Colonic mucosa (tissue), 4 donors: ENCODE measurements around the gene NRBF2. TPM values are rescaled to one million over a fixed set of nuclear protein-coding genes. Genes with fewer than 3 reads are reported as not detected.
A peak's percentile ranks its signal among the peaks of the same experiment; 100 is the strongest.

Source experiments
- DNase-seq: peaks from one replicate; pipeline ENCODE4 v3.0.0-alpha.2; 2020
- H3K27ac ChIP-seq: fragments of 200-600 bp; one replicate; pipeline ENCODE4 v1.8.0; 2021
- H3K27me3 ChIP-seq: fragments of 200-600 bp; one replicate; pipeline ENCODE4 v1.8.0; 2021
- H3K36me3 ChIP-seq: fragments of 200-600 bp; one replicate; pipeline ENCODE4 v1.8.0; 2021
- H3K4me1 ChIP-seq: fragments of 200-600 bp; one replicate; pipeline ENCODE4 v1.8.0; 2021; ENCODE audit warnings: mild to moderate bottlenecking
- H3K4me3 ChIP-seq: fragments of 200-600 bp; one replicate; pipeline ENCODE4 v1.8.0; 2021
- H3K9ac ChIP-seq, 2 donors: one replicate each; pipeline ENCODE4 v1.7.0; 2013; ENCODE audit warnings: control low read depth in 2 of 2, low read depth in 2 of 2, low read length in 2 of 2
- H3K9me3 ChIP-seq: fragments of 200-600 bp; one replicate; pipeline ENCODE4 v1.8.0; 2021
- CTCF ChIP-seq: fragments of 200-600 bp; IDR thresholded peaks from one replicate; pipeline ENCODE4 v1.8.0; 2022; ENCODE audit warnings: antibody characterized with exemption, mild to moderate bottlenecking
- intact Hi-C: fragments of 100-400 bp; cut with DNase I; formaldehyde crosslinking; loops from one replicate; pipeline ENCODE4 v1.14.1; 2022
- total RNA-seq, 2 donors: library from RNA; stranded (reverse); fragmentation: NEBNext Ultra II Directional in 1 of 2; extraction: Animal tissue kit (Norgen Biotek cat#: 25700) in 1 of 2; gene quantifications; one replicate each; pipeline ENCODE4 v1.2.1, GENCODE V29; 2021
- donor health status: healthy.
- donor health status: DM: no; HTN: no; CAD: no.
- donor health status: DM: no; HTN: no; CAD: no.

NRBF2 gene
- total RNA-seq, 2 donors from 2014 or later, result 18.7 to 34.9 TPM

- no peaks in the 10 kb centered on the region for H3K27me3 ChIP-seq
- H3K36me3 ChIP-seq, result no peaks in the 10 kb centered on the region
- no peaks in the 10 kb centered on the region for H3K4me1 ChIP-seq
- no peaks in the 10 kb centered on the region for H3K9me3 ChIP-seq
- no peak for TF ChIP-seq CTCF
- no peak overlapping the region for H3K9ac ChIP-seq
- no peak overlapping the region for H3K4me3 ChIP-seq
- no peak overlapping the region for H3K27ac ChIP-seq
- intact Hi-C loops, result no loop called here
- no peak for DNase-seq
Measured at GRCh38 chr10:63105225-63106110, 27.7 kb upstream of the NRBF2 start.

- Histone ChIP-seq H3K4me3 (no peak overlapping the region), H3K9me3 (no peaks in the 10 kb centered on the region), H3K9ac (no peak overlapping the region), H3K27me3 (no peaks in the 10 kb centered on the region), H3K4me1 (no peaks in the 10 kb centered on the region), H3K36me3 (no peaks in the 10 kb centered on the region), H3K27ac (no peak overlapping the region)
- peak; percentile 25 for DNase-seq
- TF ChIP-seq CTCF, result no peak
- intact Hi-C loops, result no loop called here
Measured at GRCh38 chr10:63106111-63106755, 26.9 kb upstream of the NRBF2 start.

- H3K36me3 ChIP-seq, result no peaks in the 10 kb centered on the region
- H3K9me3 ChIP-seq, result no peaks in the 10 kb centered on the region
- no peak for TF ChIP-seq CTCF
- intact Hi-C loops, result no loop called here
- no peaks in the 10 kb centered on the region for H3K27me3 ChIP-seq
- no peak overlapping the region for H3K4me3 ChIP-seq
- no peak overlapping the region for H3K27ac ChIP-seq
- no peaks in the 10 kb centered on the region for H3K4me1 ChIP-seq
- DNase-seq, result no peak
- no peak overlapping the region for H3K9ac ChIP-seq
Measured at GRCh38 chr10:63107943-63108437, 25.1 kb upstream of the NRBF2 start.

GRCh38 chr10:63110940-63111339, 22.2 kb upstream of the NRBF2 start:
- TF ChIP-seq CTCF, result no peak
- Histone ChIP-seq H3K36me3 (no peaks in the 10 kb centered on the region), H3K4me3 (no peak overlapping the region), H3K27me3 (no peaks in the 10 kb centered on the region), H3K9me3 (no peaks in the 10 kb centered on the region), H3K9ac (no peak overlapping the region), H3K27ac (no peak overlapping the region), H3K4me1 (no peaks in the 10 kb centered on the region)
- intact Hi-C loops, result no loop called here
- DNase-seq, result no peak

GRCh38 chr10:63114031-63114814, 18.9 kb upstream of the NRBF2 start:
- intact Hi-C loops, result no loop called here
- peak; percentile 37 for DNase-seq
- H3K4me1 ChIP-seq, result no peaks in the 10 kb centered on the region
- no peaks in the 10 kb centered on the region for H3K9me3 ChIP-seq
- H3K9ac ChIP-seq, result no peak overlapping the region
- H3K4me3 ChIP-seq, result no peak overlapping the region
- H3K27me3 ChIP-seq, result no peaks in the 10 kb centered on the region
- no peak for TF ChIP-seq CTCF
- no peaks in the 10 kb centered on the region for H3K36me3 ChIP-seq
- H3K27ac ChIP-seq, result peak overlapping the region; percentile 32
